ENCODE results near the gene ARMC10. TPM values are rescaled to one million over a fixed set of nuclear protein-coding genes. Genes with fewer than 3 reads are reported as not detected.
"Not testable (repeated sequence)": the region's sequence is repeated elsewhere in the genome, so short reads cannot be mapped to it uniquely, and the experiment has no call there.

The ARMC10 gene
- total RNA-seq, 1 donor from 2014 or later: 27.5 TPM

- Histone ChIP-seq H2AFZ (ENCODE audit: low read depth, low read length) (no peak overlapping the region), H3K4me3 (ENCODE audit: insufficient read depth, low read depth, low read length) (no peak overlapping the region), H3K36me3 (ENCODE audit: insufficient read depth, low read length) (no peaks in the 10 kb centered on the region), H3K4me1 (ENCODE audit: insufficient read depth, low read length) (peaks cover 12% of the 10 kb centered on the region), H3K4me2 (ENCODE audit: low read length) (no peak overlapping the region), H3K79me2 (ENCODE audit: insufficient read depth, low read length) (peaks cover 51% of the 10 kb centered on the region), H4K20me1 (ENCODE audit: insufficient read depth, low read length) (peaks cover 5% of the 10 kb centered on the region), H3K9me3 (ENCODE audit: insufficient read depth, low read depth, low read length) (no peaks in the 10 kb centered on the region), H3K27ac (ENCODE audit: low read depth, low read length) (no peak overlapping the region), H3K9ac (ENCODE audit: low read length) (no peak overlapping the region), H3K27me3 (ENCODE audit: insufficient read depth, low read length) (no peaks in the 10 kb centered on the region)
- H3K36me3 Mint-ChIP-seq (ENCODE audit: low read depth, unreplicated experiment): no peaks in the 10 kb centered on the region
- no peak for DNase-seq (ENCODE audit: low read depth)
- peaks cover 2% of the 10 kb centered on the region for H3K4me1 Mint-ChIP-seq (ENCODE audit: low read depth, unreplicated experiment)
- TF ChIP-seq CTCF (IDR thresholded peaks at IDR 0.05; ENCODE audit: insufficient read depth, low read depth, low read length) (no peak), EZH2 (IDR thresholded peaks at IDR 0.05; ENCODE audit: insufficient read depth, low read length) (no peak)
- H3K27ac Mint-ChIP-seq (ENCODE audit: unreplicated experiment): no peak overlapping the region
- H3K9me3 Mint-ChIP-seq (ENCODE audit: unreplicated experiment): no peaks in the 10 kb centered on the region
- H3K27me3 Mint-ChIP-seq (ENCODE audit: low read depth, unreplicated experiment): no peaks in the 10 kb centered on the region
- H3K4me3 Mint-ChIP-seq (ENCODE audit: unreplicated experiment): no peak overlapping the region
- no peak for FAIRE-seq
Observed at GRCh38 chr7:103143868-103144267, 68.9 kb downstream of the ARMC10 start.

- H3K4me3 ChIP-seq (ENCODE audit: insufficient read depth, low read depth, low read length); H3K4me3 Mint-ChIP-seq (ENCODE audit: unreplicated experiment); H4K20me1 ChIP-seq (ENCODE audit: insufficient read depth, low read length); H3K4me2 ChIP-seq (ENCODE audit: low read length); H3K4me1 Mint-ChIP-seq (ENCODE audit: low read depth, unreplicated experiment); H3K27ac Mint-ChIP-seq (ENCODE audit: unreplicated experiment); H3K27me3 Mint-ChIP-seq (ENCODE audit: low read depth, unreplicated experiment); H3K9ac ChIP-seq (ENCODE audit: low read length); H2AFZ ChIP-seq (ENCODE audit: low read depth, low read length); H3K27ac ChIP-seq (ENCODE audit: low read depth, low read length); H3K36me3 ChIP-seq (ENCODE audit: insufficient read depth, low read length); H3K27me3 ChIP-seq (ENCODE audit: insufficient read depth, low read length); H3K36me3 Mint-ChIP-seq (ENCODE audit: low read depth, unreplicated experiment); FAIRE-seq; H3K9me3 Mint-ChIP-seq (ENCODE audit: unreplicated experiment); H3K9me3 ChIP-seq (ENCODE audit: insufficient read depth, low read depth, low read length); DNase-seq (ENCODE audit: low read depth): not testable (repeated sequence)
- Histone ChIP-seq H3K79me2 (ENCODE audit: insufficient read depth, low read length) (peaks cover 51% of the 10 kb centered on the region), H3K4me1 (ENCODE audit: insufficient read depth, low read length) (peaks cover 15% of the 10 kb centered on the region)
Observed at GRCh38 chr7:103144754-103145153, 69.8 kb downstream of the ARMC10 start.

GRCh38 chr7:103148131-103148993 lies 73.4 kb downstream of the ARMC10 start:
- Histone ChIP-seq H3K4me1 (ENCODE audit: insufficient read depth, low read length) (peaks cover 17% of the 10 kb centered on the region), H4K20me1 (ENCODE audit: insufficient read depth, low read length) (peaks cover 5% of the 10 kb centered on the region), H3K27me3 (ENCODE audit: insufficient read depth, low read length) (no peaks in the 10 kb centered on the region), H3K79me2 (ENCODE audit: insufficient read depth, low read length) (peaks cover 46% of the 10 kb centered on the region), H2AFZ (ENCODE audit: low read depth, low read length) (peak overlapping the region; percentile 95), H3K9ac (ENCODE audit: low read length) (peak overlapping the region; percentile 87), H3K9me3 (ENCODE audit: insufficient read depth, low read depth, low read length) (no peaks in the 10 kb centered on the region), H3K36me3 (ENCODE audit: insufficient read depth, low read length) (no peaks in the 10 kb centered on the region), H3K27ac (ENCODE audit: low read depth, low read length) (peak overlapping the region; percentile 91), H3K4me2 (ENCODE audit: low read length) (peak overlapping the region; percentile 92), H3K4me3 (ENCODE audit: insufficient read depth, low read depth, low read length) (peak overlapping the region; percentile 86)
- Mint-ChIP-seq H3K9me3 (ENCODE audit: unreplicated experiment) (no peaks in the 10 kb centered on the region), H3K36me3 (ENCODE audit: low read depth, unreplicated experiment) (no peaks in the 10 kb centered on the region), H3K27me3 (ENCODE audit: low read depth, unreplicated experiment) (no peaks in the 10 kb centered on the region), H3K27ac (ENCODE audit: unreplicated experiment) (peak overlapping the region; percentile 96), H3K4me3 (ENCODE audit: unreplicated experiment) (peak overlapping the region; percentile 94), H3K4me1 (ENCODE audit: low read depth, unreplicated experiment) (peaks cover 8% of the 10 kb centered on the region)
- TF ChIP-seq CTCF (IDR thresholded peaks at IDR 0.05; ENCODE audit: insufficient read depth, low read depth, low read length) (no peak), EZH2 (IDR thresholded peaks at IDR 0.05; ENCODE audit: insufficient read depth, low read length) (no peak)
- DNase-seq (ENCODE audit: low read depth) (no peak), FAIRE-seq (no peak)

Other genes starting within 250 kb of the ARMC10 start
- 61.2 and 63.4 TPM in 2 replicates for gene LRRC17, start 162.1 kb upstream of the ARMC10 start, total RNA-seq
- 1.2 and 1.6 TPM in 2 replicates for gene FBXL13, start 344 bp upstream of the ARMC10 start, total RNA-seq
- gene NAPEPLD, start 74.0 kb downstream of the ARMC10 start, total RNA-seq: 7.6 and 8.7 TPM in 2 replicates
- 44.9 and 47.6 TPM in 2 replicates for gene PMPCB, start 222.3 kb downstream of the ARMC10 start, total RNA-seq

All from astrocyte (in vitro differentiated cells and primary cell).